ENCODE data around the gene KDM7A.
A peak's percentile ranks its signal among the peaks of the same experiment; 100 is the strongest.
"Not testable (repeated sequence)": the region's sequence is repeated elsewhere in the genome, so short reads cannot be mapped to it uniquely, and the experiment has no call there.

The KDM7A gene

GRCh38 chr7:140201393-140201792, 24.6 kb upstream of the KDM7A start:
- no peak for DNase-seq (ENCODE audit: low spot score)
- FAIRE-seq: no peak

GRCh38 chr7:140200061-140200989, 23.5 kb upstream of the KDM7A start:
- no peak for FAIRE-seq
- peak; percentile 60 for DNase-seq (ENCODE audit: low spot score)

- DNase-seq (ENCODE audit: low spot score) (no peak), FAIRE-seq (no peak)
Observed at GRCh38 chr7:140197938-140198337, 21.2 kb upstream of the KDM7A start.

GRCh38 chr7:140197218-140197890, 20.6 kb upstream of the KDM7A start:
- no peak for DNase-seq (ENCODE audit: low spot score)
- no peak for FAIRE-seq

- DNase-seq (ENCODE audit: low spot score): no peak
- FAIRE-seq: no peak
Observed at GRCh38 chr7:140196361-140197217, 19.8 kb upstream of the KDM7A start.

GRCh38 chr7:140195859-140196258, 19.1 kb upstream of the KDM7A start:
- FAIRE-seq: no peak
- DNase-seq (ENCODE audit: low spot score): no peak

GRCh38 chr7:140192620-140193019, 15.8 kb upstream of the KDM7A start:
- FAIRE-seq: no peak
- DNase-seq (ENCODE audit: low spot score): no peak

GRCh38 chr7:140192176-140192575, 15.4 kb upstream of the KDM7A start:
- no peak for DNase-seq (ENCODE audit: low spot score)
- FAIRE-seq: no peak

GRCh38 chr7:140190588-140190987, 13.8 kb upstream of the KDM7A start:
- FAIRE-seq: no peak
- DNase-seq (ENCODE audit: low spot score): no peak

GRCh38 chr7:140189917-140190316, 13.1 kb upstream of the KDM7A start:
- DNase-seq (ENCODE audit: low spot score) (no peak), FAIRE-seq (no peak)

- DNase-seq (ENCODE audit: low spot score) (no peak), FAIRE-seq (no peak)
Observed at GRCh38 chr7:140182917-140183316, 6.1 kb upstream of the KDM7A start.

- FAIRE-seq (no peak), DNase-seq (ENCODE audit: low spot score) (no peak)
Observed at GRCh38 chr7:140179339-140179738, 2.6 kb upstream of the KDM7A start.

- DNase-seq (ENCODE audit: low spot score) (peak; percentile 12), FAIRE-seq (no peak)
Observed at GRCh38 chr7:140176122-140176701, 571 bp downstream of the KDM7A start.

- no peak for FAIRE-seq
- peak; percentile 76 for DNase-seq (ENCODE audit: low spot score)
Observed at GRCh38 chr7:140175221-140176121, 1.3 kb downstream of the KDM7A start.

- DNase-seq (ENCODE audit: low spot score) (no peak), FAIRE-seq (no peak)
Observed at GRCh38 chr7:140174217-140174616, 2.6 kb downstream of the KDM7A start.

- no peak for DNase-seq (ENCODE audit: low spot score)
- no peak for FAIRE-seq
Observed at GRCh38 chr7:140170375-140170774, 6.4 kb downstream of the KDM7A start.

- DNase-seq (ENCODE audit: low spot score): no peak
- no peak for FAIRE-seq
Observed at GRCh38 chr7:140168816-140169215, 8.0 kb downstream of the KDM7A start.

GRCh38 chr7:140165422-140165821, 11.4 kb downstream of the KDM7A start:
- FAIRE-seq: no peak

GRCh38 chr7:140162081-140162480, 14.7 kb downstream of the KDM7A start:
- not testable (repeated sequence) for DNase-seq (ENCODE audit: low spot score); FAIRE-seq

More at GRCh38 chr7:140165422-140165821, 11.4 kb downstream of the KDM7A start:
- peak; percentile 30 for DNase-seq (ENCODE audit: low spot score)

- FAIRE-seq (no peak), DNase-seq (ENCODE audit: low spot score) (no peak)
Observed at GRCh38 chr7:140161047-140161446, 15.7 kb downstream of the KDM7A start.

All from urothelium cell line (cell line).